GM12892 (cell line): ENCODE results near the gene ANO4.

ENCODE experiments used
- POLR2A ChIP-seq: IDR thresholded peaks from 2 replicates; pipeline ENCODE4 v1.6.1; 2011; ENCODE audit warnings: low read depth, low read length, control low read depth
- POLR2AphosphoS5 ChIP-seq: IDR thresholded peaks from 2 replicates; pipeline ENCODE4 v1.6.1; 2011; ENCODE audit warnings: low read depth, low read length, control low read depth
- TAF1 ChIP-seq: IDR thresholded peaks from 2 replicates; pipeline ENCODE4 v1.6.1; 2011; ENCODE audit warnings: low read depth, mild to moderate bottlenecking, control low read depth, low read length, borderline replicate concordance

DNA sequence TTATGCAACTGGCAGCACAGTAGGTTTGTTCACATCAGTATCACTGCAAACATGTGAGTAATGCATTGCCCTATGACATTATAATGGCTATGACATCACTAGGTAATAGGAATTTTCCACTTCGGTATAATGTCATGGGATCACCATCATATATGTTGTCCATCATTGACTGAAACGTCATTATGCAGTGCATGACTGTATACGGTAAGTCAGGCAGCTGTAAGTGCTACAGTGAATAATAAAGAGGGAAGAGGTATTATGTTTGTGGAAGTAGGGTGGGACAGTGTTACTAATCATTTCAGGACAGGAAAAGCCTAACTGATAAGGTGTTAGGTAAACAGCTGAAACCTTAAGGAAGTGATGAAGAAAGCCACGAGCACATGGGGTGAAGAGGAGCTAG, 68.1 kb downstream of the ANO4 start:
- TF ChIP-seq POLR2AphosphoS5 = no peak
- no peak for TF ChIP-seq POLR2A
- TF ChIP-seq TAF1 = no peak
